Measurements from ENCODE around the gene TAMALIN. TPM values are rescaled to one million over a fixed set of nuclear protein-coding genes. Genes with fewer than 3 reads are reported as not detected.

TAMALIN gene
- total RNA-seq, 4 donors from 2014 or later, result 11.8 to 18.0 (median 16.1) TPM

GRCh38 chr12:51960890-51961289 lies 45.9 kb upstream of the TAMALIN start:
- 87 to 95% methylated on average over 5 to 6 of the region's 6 CpGs for WGBS, 2 donors (ENCODE audit: low coverage in 1 of 2)
- Histone ChIP-seq H3K27ac (no peak overlapping the region), H3K9me3 (no peaks in the 10 kb centered on the region), H3K4me3 (no peak overlapping the region), H3K4me1 (peaks cover 7 to 60% (median 9%) of the 10 kb centered on the region in 3 donors), H3K27me3 (no peaks in the 10 kb centered on the region), H3K36me3 (peaks cover 0 to 4% of the 10 kb centered on the region in 2 donors)
- TF ChIP-seq CTCF (IDR thresholded peaks at IDR 0.05) (no peak), EP300 (IDR thresholded peaks at IDR 0.05) (no peak), POLR2A (IDR thresholded peaks at IDR 0.05) (no peak), POLR2AphosphoS5 (IDR thresholded peaks at IDR 0.05) (no peak)
- no peak for ATAC-seq

- no peak for ATAC-seq
- Histone ChIP-seq H3K9me3 (no peaks in the 10 kb centered on the region), H3K4me3 (no peak overlapping the region), H3K27me3 (no peaks in the 10 kb centered on the region), H3K4me1 (peaks cover 5 to 51% (median 9%) of the 10 kb centered on the region in 3 donors), H3K27ac (no peak overlapping the region), H3K36me3 (peaks cover 0 to 4% of the 10 kb centered on the region in 2 donors)
- TF ChIP-seq EP300 (IDR thresholded peaks at IDR 0.05) (no peak), CTCF (IDR thresholded peaks at IDR 0.05) (no peak), POLR2AphosphoS5 (IDR thresholded peaks at IDR 0.05) (no peak), POLR2A (IDR thresholded peaks at IDR 0.05) (no peak)
- 0% methylated on average over 1 of the region's 1 CpG for WGBS, 2 donors (ENCODE audit: low coverage in 1 of 2)
These were observed 44.9 kb upstream of the TAMALIN start for GRCh38 chr12:51961834-51962233.

- no peak for ATAC-seq
- no peaks in the 10 kb centered on the region for H3K27me3 ChIP-seq
- no peaks in the 10 kb centered on the region for H3K9me3 ChIP-seq
- H3K4me3 ChIP-seq, result no peak overlapping the region
- no peak for TF ChIP-seq EP300 (IDR thresholded peaks at IDR 0.05)
- H3K27ac ChIP-seq, result no peak overlapping the region
- peaks cover 5 to 42% (median 7%) of the 10 kb centered on the region in 3 donors for H3K4me1 ChIP-seq
- H3K36me3 ChIP-seq, result peaks cover 0 to 4% of the 10 kb centered on the region in 2 donors
- WGBS, 2 donors (ENCODE audit: low coverage in 1 of 2), result 86 to 90% methylated on average over 3 of the region's 3 CpGs
These were observed 44.0 kb upstream of the TAMALIN start for GRCh38 chr12:51962737-51963136.

GRCh38 chr12:51963477-51963876 lies 43.3 kb upstream of the TAMALIN start:
- WGBS, 2 donors (ENCODE audit: low coverage in 1 of 2), result 91 to 98% methylated on average over 4 of the region's 4 CpGs
- Histone ChIP-seq H3K36me3 (peaks cover 0 to 4% of the 10 kb centered on the region in 2 donors), H3K4me3 (no peak overlapping the region), H3K27me3 (no peaks in the 10 kb centered on the region), H3K27ac (no peak overlapping the region), H3K4me1 (peaks cover 4 to 37% (median 5%) of the 10 kb centered on the region in 3 donors), H3K9me3 (no peaks in the 10 kb centered on the region)
- no peak for ATAC-seq
- TF ChIP-seq CTCF (IDR thresholded peaks at IDR 0.05) (no peak), POLR2AphosphoS5 (IDR thresholded peaks at IDR 0.05) (no peak), POLR2A (IDR thresholded peaks at IDR 0.05) (no peak), EP300 (IDR thresholded peaks at IDR 0.05) (no peak)

GRCh38 chr12:51969643-51970042 lies 37.1 kb upstream of the TAMALIN start:
- TF ChIP-seq POLR2A (IDR thresholded peaks at IDR 0.05), result no peak
- 83 to 94% methylated on average over 2 of the region's 2 CpGs for WGBS, 2 donors (ENCODE audit: low coverage in 1 of 2)

GRCh38 chr12:51970904-51971646 lies 35.7 kb upstream of the TAMALIN start:
- Histone ChIP-seq H3K4me1 (peaks cover 8 to 52% (median 27%) of the 10 kb centered on the region in 3 donors), H3K4me3 (no peak overlapping the region), H3K27me3 (no peaks in the 10 kb centered on the region), H3K36me3 (peaks cover 0 to 10% of the 10 kb centered on the region in 2 donors), H3K27ac (no peak overlapping the region), H3K9me3 (no peaks in the 10 kb centered on the region)
- TF ChIP-seq POLR2A (IDR thresholded peaks at IDR 0.05) (no peak), POLR2AphosphoS5 (IDR thresholded peaks at IDR 0.05) (no peak), EP300 (IDR thresholded peaks at IDR 0.05) (no peak), CTCF (IDR thresholded peaks at IDR 0.05) (peak in 2 of 4 experiments; percentile 20 to 39)
- WGBS, 2 donors (ENCODE audit: low coverage in 1 of 2), result 54 to 59% methylated on average over 13 of the region's 13 CpGs
- ATAC-seq, result no peak

More at GRCh38 chr12:51969643-51970042, 37.1 kb upstream of the TAMALIN start:
- H3K4me1 ChIP-seq, result peaks cover 8 to 46% (median 27%) of the 10 kb centered on the region in 3 donors
- H3K36me3 ChIP-seq, result no peaks in the 10 kb centered on the region
- ATAC-seq, result no peak
- no peak overlapping the region for H3K4me3 ChIP-seq
- no peak overlapping the region for H3K27ac ChIP-seq
- H3K27me3 ChIP-seq, result no peaks in the 10 kb centered on the region
- H3K9me3 ChIP-seq, result no peaks in the 10 kb centered on the region

Measured in gastroesophageal sphincter (tissue), 4 donors.